Heart left ventricle (tissue), 13 donors: ENCODE measurements around the gene SERPINB2.

ENCODE experiments used
- CTCF ChIP-seq, 12 donors: fragments of 200-600 bp; sonication (generic) in 4 of 12; IDR thresholded peaks; one replicate each; pipeline versions ENCODE4 v1.5.0 to v1.8.0; 2018 to 2022; ENCODE audit warnings: antibody characterized with exemption in 12 of 12, mild to moderate bottlenecking in 5 of 12
- POLR2A ChIP-seq, 2 donors: fragments of 450-650 bp; IDR thresholded peaks; one replicate each; pipeline ENCODE4 v1.6.1; 2017; ENCODE audit warnings: antibody characterized with exemption in 2 of 2, mild to moderate bottlenecking in 2 of 2, moderate library complexity in 2 of 2
- donor health status: ischemic (EF 13 %, LVEDD 7.1; RV severe dilation, severe dysfunction).
- donor health status: DM: no; HTN: yes; CAD: no.
- donor health status: DM: no; HTN: no; CAD: no.
- donor health status: ischemic (EF 25% LVEDD 6.9; RV normal size, moderate dysfunction).
- donor health status: ischemic (EF 25% LVEDD 5.7; RV mildly dilated, moderate dysfunction).
- donor health status: ischemic (EF 35%, LVEDD 5.7; RV mildly dilated, moderate dysfunction).
- donor health status: nonischemic (EF 11% LVEDD 7.7; RV severe dilation, severe dysfunction).
- donor health status: DM: yes; HTN: yes; CAD: no.
- donor health status: PGD.
- donor health status: ischemic (EF 29% LVEDD 5.4; RV normal size, mild dysfunction).
- donor health status: nonischemic (EF 23%, LVEDD 6.1; RV moderate dilation, normal function).

GRCh38 chr18:63899206-63899605 is 11.7 kb downstream of the SERPINB2 start:
- TF ChIP-seq CTCF (IDR thresholded peaks at IDR 0.05), result no peak
- TF ChIP-seq POLR2A (IDR thresholded peaks at IDR 0.05), result no peak
